Islet precursor cell (in vitro differentiated cells): ENCODE data around the gene DCAF4.

Source experiments
- DNase-seq: peaks from one replicate; pipeline ENCODE4 v3.0.0-alpha.2; 2018

Gene DCAF4

GRCh38 chr14:72926292-72927028 is at the start of gene DCAF4:
TSS of gene DCAF4 (plus strand) at chr14:72926464. CDS start at chr14:72937979, 11,515 bp downstream.
- peak; percentile 100 for DNase-seq

GRCh38 chr14:72876710-72877063 is 49.6 kb upstream of the DCAF4 start:
- peak; percentile 67 for DNase-seq

GRCh38 chr14:72878746-72879145 is 47.5 kb upstream of the DCAF4 start:
- DNase-seq = no peak

- no peak for DNase-seq
Observed at GRCh38 chr14:72879431-72879830, 46.8 kb upstream of the DCAF4 start.

- no peak for DNase-seq
Observed at GRCh38 chr14:72880164-72880563, 46.1 kb upstream of the DCAF4 start.

- no peak for DNase-seq
Observed at GRCh38 chr14:72880820-72881219, 45.4 kb upstream of the DCAF4 start.

- DNase-seq = no peak
Observed at GRCh38 chr14:72881543-72881942, 44.7 kb upstream of the DCAF4 start.

GRCh38 chr14:72882047-72882446 is 44.2 kb upstream of the DCAF4 start:
- no peak for DNase-seq

GRCh38 chr14:72882463-72882862 is 43.8 kb upstream of the DCAF4 start:
- DNase-seq = no peak

- DNase-seq = no peak
Observed at GRCh38 chr14:72883109-72883508, 43.2 kb upstream of the DCAF4 start.

- DNase-seq = no peak
Observed at GRCh38 chr14:72883961-72884360, 42.3 kb upstream of the DCAF4 start.

GRCh38 chr14:72884386-72884785 is 41.9 kb upstream of the DCAF4 start:
- DNase-seq = no peak

GRCh38 chr14:72887514-72887913 is 38.8 kb upstream of the DCAF4 start:
- DNase-seq = no peak

GRCh38 chr14:72888192-72888591 is 38.1 kb upstream of the DCAF4 start:
- DNase-seq = no peak

- no peak for DNase-seq
Observed at GRCh38 chr14:72888636-72889201, 37.5 kb upstream of the DCAF4 start.

GRCh38 chr14:72889366-72889765 is 36.9 kb upstream of the DCAF4 start:
- DNase-seq = no peak

- DNase-seq = no peak
Observed at GRCh38 chr14:72891666-72892102, 34.6 kb upstream of the DCAF4 start.

GRCh38 chr14:72892103-72892878 is 34.0 kb upstream of the DCAF4 start:
- DNase-seq = peak; percentile 62

- DNase-seq = peak; percentile 64
Observed at GRCh38 chr14:72892879-72893635, 33.2 kb upstream of the DCAF4 start.

- peak; percentile 98 for DNase-seq
Observed at GRCh38 chr14:72893636-72894322, 32.5 kb upstream of the DCAF4 start, which contains the start of gene DPF3. TSS of gene DPF3 (minus strand) at chr14:72894101. CDS start at chr14:72894088, 13 bp downstream.

- DNase-seq = no peak
Observed at GRCh38 chr14:72894323-72894622, 32.0 kb upstream of the DCAF4 start.

GRCh38 chr14:72894623-72895378 is 31.5 kb upstream of the DCAF4 start:
- peak; percentile 71 for DNase-seq
